ENCODE results near the gene DNAJC5.
"Not testable (repeated sequence)": the region's sequence is repeated elsewhere in the genome, so short reads cannot be mapped to it uniquely, and the experiment has no call there.

Gene DNAJC5

DNA sequence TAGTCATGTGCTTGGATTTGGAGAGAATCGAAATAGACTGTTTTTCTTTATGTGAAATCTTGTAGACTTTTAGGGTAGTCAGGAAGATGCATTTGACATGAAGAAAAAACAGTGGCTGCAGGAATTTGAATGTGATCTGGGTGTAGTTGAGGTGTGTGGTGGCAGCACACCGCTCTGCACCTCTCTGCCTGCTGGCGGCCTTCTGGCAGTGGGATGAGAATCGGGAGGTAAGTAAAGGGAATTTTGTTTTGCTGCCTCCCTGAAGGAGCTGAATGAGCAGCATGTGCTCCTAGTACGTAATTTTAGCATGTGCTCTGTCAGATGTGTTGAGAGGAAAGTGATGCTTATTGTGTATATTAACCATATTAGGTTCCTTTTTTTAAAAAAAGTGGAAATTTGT, 26.7 kb upstream of the DNAJC5 start:
- no peak for TF ChIP-seq CTCF (conservative IDR thresholded peaks at IDR 0.05; ENCODE audit: control insufficient read depth, insufficient read depth, low read depth, low read length)
- no peak for DNase-seq (ENCODE audit: low read depth)
- no peak overlapping the region for H3K4me3 ChIP-seq (ENCODE audit: control insufficient read depth, low read depth, low read length)

GRCh38 chr20:63873477-63873971, 21.4 kb upstream of the DNAJC5 start:
- peak; percentile 93 for DNase-seq (ENCODE audit: low read depth)
- no peak overlapping the region for H3K4me3 ChIP-seq (ENCODE audit: control insufficient read depth, low read depth, low read length)
- TF ChIP-seq CTCF (conservative IDR thresholded peaks at IDR 0.05; ENCODE audit: control insufficient read depth, insufficient read depth, low read depth, low read length): no peak

GRCh38 chr20:63874241-63874640, 20.7 kb upstream of the DNAJC5 start:
- not testable (repeated sequence) for H3K4me3 ChIP-seq (ENCODE audit: control insufficient read depth, low read depth, low read length)
- DNase-seq (ENCODE audit: low read depth): peak; percentile 48

DNA sequence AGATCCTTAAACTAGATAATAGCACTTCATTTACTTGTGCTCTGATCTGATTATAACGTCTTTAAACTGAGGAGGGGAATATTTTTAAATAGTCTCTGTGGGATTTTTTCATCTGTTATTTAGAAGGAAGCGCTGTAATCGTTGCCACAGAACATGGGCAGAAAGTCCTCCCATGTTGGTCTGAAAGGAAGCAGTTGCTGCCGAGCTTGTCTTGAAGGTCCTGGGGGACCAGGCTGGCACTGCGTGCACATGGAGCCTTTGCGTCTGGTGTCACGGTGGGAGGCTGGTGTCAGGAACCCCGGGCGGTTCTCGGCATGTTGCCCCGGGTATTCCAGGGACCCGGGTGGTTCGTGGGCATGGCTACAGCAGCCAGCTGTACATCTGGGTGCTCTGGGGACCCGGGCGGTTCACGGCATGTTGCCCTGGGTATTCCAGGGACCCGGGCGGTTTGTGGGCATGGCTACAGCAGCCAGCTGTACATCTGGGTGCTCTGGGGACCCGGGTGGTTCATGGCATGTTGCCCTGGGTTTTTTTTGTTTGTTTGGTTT, 18.4 kb upstream of the DNAJC5 start:
- TF ChIP-seq CTCF (conservative IDR thresholded peaks at IDR 0.05; ENCODE audit: control insufficient read depth, insufficient read depth, low read depth, low read length): no peak
- no peak for DNase-seq (ENCODE audit: low read depth)

DNA sequence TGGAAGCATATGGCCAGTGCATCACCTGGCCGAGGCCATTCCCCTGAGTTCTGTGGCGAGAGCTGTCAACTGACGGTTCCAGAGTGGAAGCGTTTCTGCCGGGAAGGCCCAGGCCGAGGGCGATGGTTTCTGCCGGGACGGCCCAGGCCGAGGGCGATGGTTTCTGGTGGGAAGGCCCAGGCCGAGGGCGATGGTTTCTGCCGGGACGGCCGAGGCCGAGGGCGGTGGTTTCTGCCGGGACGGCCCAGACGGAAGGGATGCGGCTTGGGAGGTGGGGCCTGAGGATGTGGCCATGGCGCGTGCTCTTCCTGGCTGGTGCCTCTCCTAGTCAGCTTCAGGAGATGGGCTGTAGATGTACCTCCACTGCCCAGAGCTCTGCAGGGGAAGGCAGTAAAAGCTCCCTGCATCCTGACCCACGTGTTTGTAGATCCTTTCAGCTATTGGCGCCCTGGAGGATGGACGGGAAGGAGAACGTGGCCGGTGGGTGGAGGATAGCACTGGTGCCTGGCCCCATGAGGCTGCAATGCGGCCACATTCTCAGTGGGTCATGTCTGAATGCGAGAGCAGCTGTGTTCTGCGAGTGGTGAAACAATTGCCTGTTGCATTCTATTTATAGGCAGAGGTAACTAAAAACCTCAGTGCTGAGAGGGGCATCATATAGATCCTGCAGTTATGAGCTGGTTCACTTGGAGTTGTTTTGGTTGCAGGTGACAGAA, 17.0 kb upstream of the DNAJC5 start:
- TF ChIP-seq CTCF (conservative IDR thresholded peaks at IDR 0.05; ENCODE audit: control insufficient read depth, insufficient read depth, low read depth, low read length): no peak
- H3K4me3 ChIP-seq (ENCODE audit: control insufficient read depth, low read depth, low read length): no peak overlapping the region
- no peak for DNase-seq (ENCODE audit: low read depth)

More for the DNA sequence above, 18.4 kb upstream of the DNAJC5 start:
- H3K4me3 ChIP-seq (ENCODE audit: control insufficient read depth, low read depth, low read length): no peak overlapping the region

GRCh38 chr20:63878899-63879663, 15.8 kb upstream of the DNAJC5 start:
- no peak for TF ChIP-seq CTCF (conservative IDR thresholded peaks at IDR 0.05; ENCODE audit: control insufficient read depth, insufficient read depth, low read depth, low read length)
- H3K4me3 ChIP-seq (ENCODE audit: control insufficient read depth, low read depth, low read length): no peak overlapping the region
- no peak for DNase-seq (ENCODE audit: low read depth)

DNA sequence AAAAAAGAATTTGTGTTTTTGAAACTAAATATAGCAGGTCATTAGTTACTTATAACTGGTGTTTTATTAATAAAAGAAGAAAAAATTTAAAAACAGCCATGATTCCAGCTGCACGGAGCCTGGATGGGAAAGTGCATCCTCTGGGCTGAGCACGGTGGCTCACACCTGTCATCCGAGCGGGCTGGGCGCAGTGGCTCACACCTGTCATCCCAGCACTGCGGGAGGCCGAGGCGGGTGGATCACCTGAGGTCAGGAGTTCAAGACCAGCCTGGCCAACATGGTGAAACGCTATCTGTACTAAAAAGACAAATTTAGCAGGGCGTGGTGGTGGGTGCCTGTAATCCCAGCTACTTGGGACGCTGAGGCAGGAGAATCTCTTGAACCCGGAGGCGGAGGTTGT, 14.0 kb upstream of the DNAJC5 start:
- not testable (repeated sequence) for H3K4me3 ChIP-seq (ENCODE audit: control insufficient read depth, low read depth, low read length); DNase-seq (ENCODE audit: low read depth)
